Measurements from ENCODE around the gene BATF3.

BATF3 gene

DNA sequence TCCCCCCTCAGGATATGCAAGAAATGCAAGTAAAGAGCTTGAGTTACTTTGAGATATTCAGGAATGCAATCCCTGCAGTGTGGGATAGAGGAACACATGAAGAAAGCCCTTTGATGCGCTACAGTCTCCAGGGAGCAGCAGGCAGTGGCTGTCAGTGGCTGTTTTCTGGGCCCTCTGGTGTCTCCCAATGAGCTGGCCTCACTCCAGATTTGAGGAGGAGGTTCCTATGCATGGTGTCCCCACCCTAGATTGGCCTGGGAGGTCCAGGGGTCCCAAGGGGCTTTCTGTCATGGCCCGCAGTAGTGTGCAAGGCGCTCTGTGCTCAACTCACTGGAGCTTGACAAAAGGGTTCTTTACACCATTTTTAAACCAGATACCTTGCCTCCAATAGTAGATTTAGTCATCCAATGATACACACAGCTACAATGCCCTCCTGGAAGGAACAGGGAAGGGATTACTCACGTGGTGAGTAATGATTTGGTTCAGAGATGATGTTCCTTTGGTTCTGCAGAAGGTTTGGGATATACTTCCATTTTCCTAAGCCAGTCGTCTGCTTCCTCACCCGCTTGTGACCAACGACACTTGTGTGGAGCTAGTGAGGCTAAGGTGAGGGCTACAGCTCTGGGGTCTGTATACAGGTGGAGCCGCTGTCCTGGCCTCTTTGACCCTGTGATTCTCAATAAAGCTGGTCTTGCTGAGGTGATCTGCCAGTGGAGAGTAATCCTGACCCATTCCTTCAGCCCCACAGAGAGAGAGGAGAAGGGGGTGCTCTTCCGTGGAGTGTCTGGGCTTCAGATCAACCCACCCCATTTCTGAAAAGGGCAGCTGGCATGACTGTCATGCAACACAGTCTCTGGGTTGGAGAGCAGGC, 6.6 kb downstream of the BATF3 start:
- 86% methylated on average over 9 of the region's 9 CpGs for WGBS
- H3K79me1 ChIP-seq (replicated peaks; ENCODE audit: low read length, poor library complexity, severe bottlenecking): no peaks in the 10 kb centered on the region
- no peak overlapping the region for H3K9ac ChIP-seq (ENCODE audit: low read length)
- H3K4me1 ChIP-seq (ENCODE audit: control insufficient read depth, insufficient read depth, low read depth, low read length): peaks cover 2% of the 10 kb centered on the region
- peaks cover 9 to 53% of the 10 kb centered on the region in 2 experiments for H3K27me3 ChIP-seq (ENCODE audit: control insufficient read depth in 1 of 2, insufficient read depth in 1 of 2, low read length in 2 of 2)
- H3K27ac ChIP-seq (ENCODE audit: low read length, poor library complexity, severe bottlenecking): no peak overlapping the region
- DNase-seq: no peak
- no peak overlapping the region for H2AK5ac ChIP-seq (ENCODE audit: low read length, severe bottlenecking)
- no peak overlapping the region for H3K23ac ChIP-seq (ENCODE audit: low read length in 2 of 2)
- H2BK5ac ChIP-seq (ENCODE audit: low read depth, low read length, poor library complexity, severe bottlenecking): no peak overlapping the region
- no peaks in the 10 kb centered on the region for H3K9me3 ChIP-seq (ENCODE audit: control insufficient read depth, low read length)
- no peak overlapping the region for H3K18ac ChIP-seq (ENCODE audit: low read depth in 1 of 2, low read length in 2 of 2)
- no peak overlapping the region for H2BK120ac ChIP-seq (ENCODE audit: low read depth, low read length)
- H4K8ac ChIP-seq (ENCODE audit: low read length): no peak overlapping the region
- no peaks in the 10 kb centered on the region for H3K36me3 ChIP-seq (ENCODE audit: control insufficient read depth in 1 of 2, insufficient read depth in 2 of 2, low read depth in 1 of 2, low read length in 2 of 2)
- H3K4me3 ChIP-seq (ENCODE audit: insufficient read depth in 1 of 2, low read depth in 1 of 2, low read length in 2 of 2): no peak overlapping the region
- no peak overlapping the region for H2BK12ac ChIP-seq (ENCODE audit: low read length in 2 of 2)
- H3K4me2 ChIP-seq (ENCODE audit: low read length, poor library complexity, severe bottlenecking): no peak overlapping the region
- no peak overlapping the region for H3K14ac ChIP-seq (ENCODE audit: low read length in 2 of 2)
- no peak overlapping the region for H3K4ac ChIP-seq (ENCODE audit: low read depth in 1 of 2, low read length in 2 of 2)
- H2BK15ac ChIP-seq (ENCODE audit: low read depth, poor library complexity, severe bottlenecking): no peak overlapping the region
- H2AFZ ChIP-seq (ENCODE audit: low read depth, low read length): no peak overlapping the region
- no peak overlapping the region for H4K91ac ChIP-seq (ENCODE audit: low read length)

DNA sequence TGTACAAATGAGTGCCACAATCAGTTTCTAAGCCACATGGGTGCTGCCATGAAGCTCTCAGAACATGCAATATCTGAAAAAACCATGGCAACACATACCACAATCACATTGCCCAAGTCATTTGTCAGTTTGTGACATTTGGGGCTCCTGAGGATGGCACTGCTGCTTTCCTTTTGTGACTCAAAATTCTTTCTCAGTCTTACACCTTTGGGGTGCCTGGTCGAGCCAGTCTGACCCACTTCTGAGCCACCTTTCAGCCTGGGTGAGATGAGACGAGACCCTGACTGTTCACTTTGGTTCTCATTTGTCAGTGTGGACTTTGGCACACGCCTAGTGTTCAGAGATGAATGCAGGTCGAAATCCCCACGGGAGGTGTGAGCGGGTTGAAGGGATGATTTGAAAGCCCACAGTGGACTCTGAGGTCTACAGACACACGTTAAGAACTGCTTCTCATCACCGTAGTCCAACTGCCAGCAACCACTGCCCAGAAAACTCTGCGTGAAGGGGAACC, 8.0 kb downstream of the BATF3 start:
- Histone ChIP-seq H2BK120ac (ENCODE audit: low read depth, low read length) (no peak overlapping the region), H2BK12ac (ENCODE audit: low read length in 2 of 2) (no peak overlapping the region), H4K8ac (ENCODE audit: low read length) (no peak overlapping the region), H3K9ac (ENCODE audit: low read length) (no peak overlapping the region), H3K23ac (ENCODE audit: low read length in 2 of 2) (no peak overlapping the region), H2BK5ac (ENCODE audit: low read depth, low read length, poor library complexity, severe bottlenecking) (no peak overlapping the region), H3K9me3 (ENCODE audit: control insufficient read depth, low read length) (no peaks in the 10 kb centered on the region), H2AK5ac (ENCODE audit: low read length, severe bottlenecking) (no peak overlapping the region), H2AFZ (ENCODE audit: low read depth, low read length) (no peak overlapping the region), H3K27ac (ENCODE audit: low read length, poor library complexity, severe bottlenecking) (no peak overlapping the region), H3K4me1 (ENCODE audit: control insufficient read depth, insufficient read depth, low read depth, low read length) (peaks cover 2% of the 10 kb centered on the region), H3K4me3 (ENCODE audit: insufficient read depth in 1 of 2, low read depth in 1 of 2, low read length in 2 of 2) (no peak overlapping the region), H4K91ac (ENCODE audit: low read length) (no peak overlapping the region), H3K18ac (ENCODE audit: low read depth in 1 of 2, low read length in 2 of 2) (no peak overlapping the region), H2BK15ac (ENCODE audit: low read depth, poor library complexity, severe bottlenecking) (no peak overlapping the region), H3K27me3 (ENCODE audit: control insufficient read depth in 1 of 2, insufficient read depth in 1 of 2, low read length in 2 of 2) (peaks cover under 1 to 40% of the 10 kb centered on the region in 2 experiments), H3K4me2 (ENCODE audit: low read length, poor library complexity, severe bottlenecking) (no peak overlapping the region), H3K14ac (ENCODE audit: low read length in 2 of 2) (no peak overlapping the region), H3K36me3 (ENCODE audit: control insufficient read depth in 1 of 2, insufficient read depth in 2 of 2, low read depth in 1 of 2, low read length in 2 of 2) (no peaks in the 10 kb centered on the region), H3K79me1 (replicated peaks; ENCODE audit: low read length, poor library complexity, severe bottlenecking) (no peaks in the 10 kb centered on the region), H3K4ac (ENCODE audit: low read depth in 1 of 2, low read length in 2 of 2) (peak overlapping the region in 1 of 2 experiments; percentile 3)
- 96% methylated on average over 8 of the region's 9 CpGs for WGBS
- no peak for DNase-seq

GRCh38 chr1:212690816-212691403, 8.7 kb downstream of the BATF3 start:
- H2AFZ ChIP-seq (ENCODE audit: low read depth, low read length): no peak overlapping the region
- H3K4me1 ChIP-seq (ENCODE audit: control insufficient read depth, insufficient read depth, low read depth, low read length): peaks cover 2% of the 10 kb centered on the region
- peaks cover 0 to 36% of the 10 kb centered on the region in 2 experiments for H3K27me3 ChIP-seq (ENCODE audit: control insufficient read depth in 1 of 2, insufficient read depth in 1 of 2, low read length in 2 of 2)
- H3K4me2 ChIP-seq (ENCODE audit: low read length, poor library complexity, severe bottlenecking): no peak overlapping the region
- no peak overlapping the region for H2BK120ac ChIP-seq (ENCODE audit: low read depth, low read length)
- DNase-seq: no peak
- 97% methylated on average over 4 of the region's 4 CpGs for WGBS
- peak overlapping the region; percentile 7 for H4K91ac ChIP-seq (ENCODE audit: low read length)
- H3K14ac ChIP-seq (ENCODE audit: low read length in 2 of 2): no peak overlapping the region
- no peaks in the 10 kb centered on the region for H3K36me3 ChIP-seq (ENCODE audit: control insufficient read depth in 1 of 2, insufficient read depth in 2 of 2, low read depth in 1 of 2, low read length in 2 of 2)
- H2BK5ac ChIP-seq (ENCODE audit: low read depth, low read length, poor library complexity, severe bottlenecking): no peak overlapping the region
- no peak overlapping the region for H3K4ac ChIP-seq (ENCODE audit: low read depth in 1 of 2, low read length in 2 of 2)
- no peak overlapping the region for H3K23ac ChIP-seq (ENCODE audit: low read length in 2 of 2)
- no peaks in the 10 kb centered on the region for H3K79me1 ChIP-seq (replicated peaks; ENCODE audit: low read length, poor library complexity, severe bottlenecking)
- H3K9ac ChIP-seq (ENCODE audit: low read length): no peak overlapping the region
- no peaks in the 10 kb centered on the region for H3K9me3 ChIP-seq (ENCODE audit: control insufficient read depth, low read length)
- H2AK5ac ChIP-seq (ENCODE audit: low read length, severe bottlenecking): no peak overlapping the region
- no peak overlapping the region for H2BK12ac ChIP-seq (ENCODE audit: low read length in 2 of 2)
- H2BK15ac ChIP-seq (ENCODE audit: low read depth, poor library complexity, severe bottlenecking): no peak overlapping the region
- no peak overlapping the region for H3K27ac ChIP-seq (ENCODE audit: low read length, poor library complexity, severe bottlenecking)
- no peak overlapping the region for H3K18ac ChIP-seq (ENCODE audit: low read depth in 1 of 2, low read length in 2 of 2)
- H4K8ac ChIP-seq (ENCODE audit: low read length): no peak overlapping the region
- H3K4me3 ChIP-seq (ENCODE audit: insufficient read depth in 1 of 2, low read depth in 1 of 2, low read length in 2 of 2): no peak overlapping the region

GRCh38 chr1:212689758-212690529, 9.7 kb downstream of the BATF3 start:
- no peaks in the 10 kb centered on the region for H3K36me3 ChIP-seq (ENCODE audit: control insufficient read depth in 1 of 2, insufficient read depth in 2 of 2, low read depth in 1 of 2, low read length in 2 of 2)
- peaks cover 0 to 35% of the 10 kb centered on the region in 2 experiments for H3K27me3 ChIP-seq (ENCODE audit: control insufficient read depth in 1 of 2, insufficient read depth in 1 of 2, low read length in 2 of 2)
- H3K18ac ChIP-seq (ENCODE audit: low read depth in 1 of 2, low read length in 2 of 2): peak overlapping the region in 1 of 2 experiments; percentile 35
- no peak for DNase-seq
- 91% methylated on average over 8 of the region's 12 CpGs for whole genome bisulfite sequencing
- no peak overlapping the region for H2BK5ac ChIP-seq (ENCODE audit: low read depth, low read length, poor library complexity, severe bottlenecking)
- no peak overlapping the region for H3K4ac ChIP-seq (ENCODE audit: low read depth in 1 of 2, low read length in 2 of 2)
- no peak overlapping the region for H3K23ac ChIP-seq (ENCODE audit: low read length in 2 of 2)
- H2BK15ac ChIP-seq (ENCODE audit: low read depth, poor library complexity, severe bottlenecking): no peak overlapping the region
- no peak overlapping the region for H2AK5ac ChIP-seq (ENCODE audit: low read length, severe bottlenecking)
- H3K4me1 ChIP-seq (ENCODE audit: control insufficient read depth, insufficient read depth, low read depth, low read length): peaks cover 2% of the 10 kb centered on the region
- H2AFZ ChIP-seq (ENCODE audit: low read depth, low read length): no peak overlapping the region
- H3K4me3 ChIP-seq (ENCODE audit: insufficient read depth in 1 of 2, low read depth in 1 of 2, low read length in 2 of 2): no peak overlapping the region
- H3K79me1 ChIP-seq (replicated peaks; ENCODE audit: low read length, poor library complexity, severe bottlenecking): no peaks in the 10 kb centered on the region
- H3K9ac ChIP-seq (ENCODE audit: low read length): no peak overlapping the region
- H3K14ac ChIP-seq (ENCODE audit: low read length in 2 of 2): no peak overlapping the region
- H3K27ac ChIP-seq (ENCODE audit: low read length, poor library complexity, severe bottlenecking): no peak overlapping the region
- H2BK12ac ChIP-seq (ENCODE audit: low read length in 2 of 2): no peak overlapping the region
- no peak overlapping the region for H4K91ac ChIP-seq (ENCODE audit: low read length)
- no peak overlapping the region for H3K4me2 ChIP-seq (ENCODE audit: low read length, poor library complexity, severe bottlenecking)
- H3K9me3 ChIP-seq (ENCODE audit: control insufficient read depth, low read length): no peaks in the 10 kb centered on the region
- H4K8ac ChIP-seq (ENCODE audit: low read length): no peak overlapping the region
- no peak overlapping the region for H2BK120ac ChIP-seq (ENCODE audit: low read depth, low read length)
